DMS153 treated with DMSO at 0.1 percent for 48 hours (cell line): ENCODE measurements around the gene INKA1.
A peak's percentile ranks its signal among the peaks of the same experiment; 100 is the strongest.
"Not testable (repeated sequence)": the region's sequence is repeated elsewhere in the genome, so short reads cannot be mapped to it uniquely, and the experiment has no call there.

ENCODE experiments used
- DNase-seq: peaks from one replicate; lab custom pipeline; 2025; ENCODE audit not compliant: unreplicated experiment; lab: John Stamatoyannopoulos, UW

INKA1 gene

DNA sequence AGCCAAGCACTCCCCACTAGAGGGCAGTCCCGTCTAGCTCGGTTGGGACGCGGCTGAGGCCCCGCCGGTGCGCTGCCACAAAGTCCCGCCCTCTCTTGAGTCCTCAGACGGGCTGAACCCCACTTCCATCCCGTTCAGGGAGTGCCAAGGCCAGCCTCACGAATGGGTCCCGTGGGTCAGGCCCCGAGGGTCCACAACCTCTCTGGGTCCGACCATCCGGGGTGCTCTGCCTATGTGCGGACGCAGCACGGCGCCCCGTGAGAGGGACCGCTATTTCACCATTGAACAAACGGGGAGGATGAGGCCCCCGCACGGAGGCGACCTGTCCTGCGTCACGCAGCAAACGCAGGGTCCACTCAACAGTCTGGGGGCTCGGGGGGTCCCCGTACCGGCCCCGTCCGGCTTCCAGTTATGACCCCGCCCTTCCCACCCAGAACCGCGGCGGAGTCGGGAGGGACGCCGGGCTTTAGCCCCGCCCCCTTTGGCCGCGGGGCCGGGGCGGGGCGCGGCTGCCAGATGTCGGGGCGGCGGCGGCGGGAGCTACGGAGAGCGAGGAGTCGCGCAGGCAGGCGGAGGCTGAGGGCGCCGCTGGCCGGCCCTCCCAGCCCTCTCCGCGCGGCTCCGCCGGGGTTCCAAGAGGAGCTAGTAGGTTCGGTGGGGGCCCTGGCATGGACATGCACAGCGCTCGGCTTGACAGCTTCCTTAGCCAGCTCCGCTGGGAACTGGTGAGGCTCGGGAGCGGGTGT is at the start of gene INKA1:
TSS of gene INKA1 (plus strand) at position 543 of the 746 bp plus-strand sequence. CDS start at position 675, 132 bp downstream.
- DNase-seq, result peak; percentile 46

DNA sequence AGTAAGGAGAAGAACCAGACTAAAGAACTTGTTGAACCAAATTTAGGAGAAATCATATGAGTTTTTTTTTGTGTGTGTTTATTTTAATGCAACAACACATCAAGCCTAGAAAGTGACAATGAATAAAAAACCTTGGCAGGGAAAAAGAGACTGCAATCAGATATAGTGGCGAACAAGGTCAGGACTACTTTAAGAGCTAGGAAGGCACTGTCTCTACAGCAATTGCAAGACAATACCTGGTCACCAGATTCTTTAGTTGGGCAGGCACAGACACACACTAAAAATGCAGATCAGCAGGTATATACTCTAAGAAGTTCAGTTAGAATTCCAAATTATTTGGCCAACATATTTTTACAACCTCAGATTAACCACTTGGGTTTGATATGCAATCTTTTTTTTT is 48.5 kb upstream of the INKA1 start:
- no peak for DNase-seq

DNA sequence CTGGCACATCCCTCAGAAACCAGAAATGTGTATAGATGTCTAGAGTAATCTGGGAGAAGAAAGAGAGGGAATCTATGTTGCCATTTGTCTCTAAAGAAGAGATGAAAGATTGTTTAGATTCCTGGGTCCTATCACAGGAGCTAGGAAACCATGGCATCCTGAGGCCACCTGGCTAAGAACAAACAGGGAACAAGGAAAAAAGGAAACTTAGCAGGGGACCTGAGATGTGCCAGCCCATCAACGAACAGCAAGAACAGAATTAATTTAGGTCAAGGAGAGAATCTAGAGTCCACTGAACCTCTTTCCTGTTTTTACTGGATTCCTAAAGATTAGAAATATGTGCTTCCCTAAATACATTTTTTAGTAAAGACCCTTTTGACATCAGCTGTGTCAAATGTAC is 47.0 kb upstream of the INKA1 start:
- DNase-seq, result no peak

GRCh38 chr3:49757197-49757596 is 45.9 kb upstream of the INKA1 start:
- DNase-seq, result no peak

GRCh38 chr3:49759226-49759625 is 43.8 kb upstream of the INKA1 start:
- DNase-seq, result no peak

DNA sequence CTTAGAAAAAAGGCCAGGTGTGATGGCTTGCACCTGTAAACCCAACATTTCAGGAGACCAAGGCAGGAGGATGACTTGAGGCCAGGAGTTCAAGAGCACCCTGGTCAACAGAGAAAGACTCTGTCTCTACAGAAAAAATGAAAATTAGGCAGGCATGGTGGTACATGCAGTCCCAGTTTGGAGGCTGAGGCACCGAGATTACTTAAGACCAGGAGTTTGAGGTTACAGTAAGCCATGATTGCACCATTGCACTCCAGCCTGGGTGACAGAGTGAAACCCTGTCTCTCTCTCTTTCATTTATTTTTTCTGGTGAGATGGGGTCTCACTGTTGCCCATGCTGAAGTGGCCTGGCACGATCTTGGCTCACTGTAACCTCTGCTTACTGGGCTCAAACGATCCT is 41.4 kb upstream of the INKA1 start:
- DNase-seq, result no peak

DNA sequence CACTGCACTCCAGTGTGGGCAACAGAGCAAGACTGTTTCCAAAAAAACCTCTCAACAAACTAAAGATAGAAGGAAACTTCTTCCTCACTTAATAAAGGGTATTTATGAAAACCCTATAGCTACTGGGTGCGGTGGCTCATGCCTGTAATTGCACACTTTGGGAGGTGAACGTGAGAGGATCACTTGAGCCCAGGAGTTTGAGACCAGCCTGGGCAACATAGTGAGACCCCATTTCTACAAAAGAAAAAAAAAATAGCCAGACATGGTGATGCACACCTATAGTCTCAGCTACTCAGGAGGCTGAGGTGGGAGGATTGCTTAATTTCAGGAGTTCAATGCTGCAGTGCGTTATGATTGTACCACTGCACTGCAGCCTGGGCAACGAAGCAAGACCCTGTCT is 39.1 kb upstream of the INKA1 start:
- DNase-seq, result no peak

DNA sequence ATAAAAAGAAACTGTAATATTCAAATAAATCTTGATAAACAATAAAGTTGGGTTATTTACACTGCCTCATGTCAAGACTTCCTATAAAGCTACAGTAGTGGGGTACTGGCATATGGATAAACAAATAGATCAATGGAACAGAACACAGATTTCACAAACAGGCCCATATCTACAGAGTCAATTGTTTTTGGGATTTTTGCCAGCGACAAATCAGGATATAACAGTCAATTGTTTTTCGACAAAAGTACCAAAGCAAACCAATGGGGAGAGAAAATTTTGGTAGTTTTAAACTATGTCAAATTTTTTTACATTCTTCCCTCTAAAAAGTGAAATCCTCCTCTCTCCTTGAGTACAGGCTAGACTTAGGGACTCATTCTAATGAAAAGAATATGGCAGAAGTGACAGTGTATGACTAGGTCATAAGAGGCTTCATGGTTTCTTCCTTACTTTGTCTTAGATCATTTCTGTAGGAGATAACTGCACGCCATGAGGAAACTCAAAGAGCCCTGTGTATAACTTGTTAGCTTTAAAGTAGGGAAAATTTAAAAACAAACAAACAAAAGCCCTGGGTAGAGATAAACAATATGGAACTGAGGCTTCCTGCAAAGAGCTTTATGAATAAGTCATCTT is 33.7 kb upstream of the INKA1 start:
- DNase-seq, result no peak

GRCh38 chr3:49769926-49770325 is 33.1 kb upstream of the INKA1 start:
- no peak for DNase-seq

DNA sequence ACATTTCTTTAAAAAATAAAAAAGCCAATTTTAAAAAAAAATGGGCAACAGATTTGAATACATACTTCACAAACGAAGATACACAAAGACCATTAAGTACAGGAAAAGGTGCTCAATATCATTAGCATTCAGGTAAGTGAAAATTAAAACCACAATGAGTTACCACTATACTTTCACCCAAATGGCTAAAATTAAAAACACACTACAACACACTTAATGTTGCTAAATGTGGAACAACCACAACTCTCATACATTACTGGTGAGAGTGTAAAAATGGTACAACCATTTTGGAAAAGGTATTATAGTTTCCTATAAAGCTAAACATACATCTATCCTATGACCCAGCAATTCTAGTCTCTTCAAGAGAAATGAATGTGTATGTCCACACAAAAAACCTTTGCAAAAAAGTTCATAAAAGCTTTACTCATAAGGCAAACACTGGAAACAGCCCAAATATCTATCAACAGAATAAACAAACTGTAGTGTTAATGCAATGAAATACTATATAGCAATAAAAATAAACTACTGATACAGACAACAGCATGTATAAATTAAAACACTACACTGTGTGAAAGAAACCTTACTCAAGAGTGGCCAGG is 31.6 kb upstream of the INKA1 start:
- DNase-seq, result no peak

DNA sequence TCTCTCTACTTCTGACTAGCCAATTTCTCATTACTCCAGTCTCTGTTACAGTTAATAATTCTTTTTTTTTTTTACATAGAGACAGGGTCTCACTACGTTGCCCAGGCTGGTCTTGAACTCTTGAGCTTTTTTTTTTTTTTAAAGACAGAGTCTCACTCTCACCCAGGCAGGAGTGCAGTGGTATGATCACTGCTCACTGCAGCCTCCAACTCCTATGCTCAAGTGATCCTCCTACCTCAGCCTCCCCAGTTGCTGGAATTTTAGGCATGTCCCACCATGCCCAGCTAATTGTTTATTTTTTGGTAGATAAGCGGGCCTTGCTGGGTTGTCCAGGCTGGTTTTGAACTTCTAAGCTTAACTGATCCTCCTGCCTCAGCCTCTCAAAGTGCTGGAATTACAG is 30.4 kb upstream of the INKA1 start:
- no peak for DNase-seq

- DNase-seq, result no peak
These were observed 27.5 kb upstream of the INKA1 start for GRCh38 chr3:49775538-49775937.

GRCh38 chr3:49776101-49776500 is 27.0 kb upstream of the INKA1 start:
- not testable (repeated sequence) for DNase-seq

DNA sequence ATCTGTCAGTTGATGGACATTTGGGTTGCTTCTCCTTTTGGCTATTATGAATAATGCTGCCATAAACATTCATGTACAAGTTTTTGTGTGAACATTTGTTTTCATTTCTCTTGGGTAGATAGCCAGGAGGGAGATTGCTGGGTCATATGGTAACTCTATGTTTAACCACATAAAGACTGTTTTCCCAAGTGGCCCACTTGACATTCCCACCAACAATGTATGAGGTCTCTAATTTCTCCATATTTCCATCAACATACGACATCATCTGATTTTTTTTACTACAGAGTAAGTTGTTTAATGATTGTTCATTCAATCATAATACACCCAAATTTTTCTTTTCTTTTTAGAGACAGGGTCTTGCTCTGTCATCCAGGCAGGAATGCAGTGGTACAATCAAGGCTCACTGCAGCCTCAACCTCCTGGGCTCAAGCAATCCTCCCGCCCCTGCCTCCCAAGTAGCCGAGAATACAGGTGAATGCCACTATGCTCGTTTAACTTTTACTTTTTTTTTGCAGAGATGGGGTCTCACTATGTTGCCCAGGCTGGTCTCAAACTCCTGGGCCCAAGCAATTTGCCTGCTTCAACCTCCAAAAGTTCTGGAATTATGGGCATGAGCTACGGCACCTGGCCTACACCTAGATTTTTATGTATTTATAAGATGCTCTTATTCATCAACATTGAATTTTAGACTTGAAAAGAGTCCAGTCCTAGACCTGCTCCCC is 23.5 kb upstream of the INKA1 start:
- no peak for DNase-seq

GRCh38 chr3:49780080-49780974 is 22.7 kb upstream of the INKA1 start:
- DNase-seq, result no peak

- DNase-seq, result not testable (repeated sequence)
These were observed 22.1 kb upstream of the INKA1 start for GRCh38 chr3:49780975-49781365.

DNA sequence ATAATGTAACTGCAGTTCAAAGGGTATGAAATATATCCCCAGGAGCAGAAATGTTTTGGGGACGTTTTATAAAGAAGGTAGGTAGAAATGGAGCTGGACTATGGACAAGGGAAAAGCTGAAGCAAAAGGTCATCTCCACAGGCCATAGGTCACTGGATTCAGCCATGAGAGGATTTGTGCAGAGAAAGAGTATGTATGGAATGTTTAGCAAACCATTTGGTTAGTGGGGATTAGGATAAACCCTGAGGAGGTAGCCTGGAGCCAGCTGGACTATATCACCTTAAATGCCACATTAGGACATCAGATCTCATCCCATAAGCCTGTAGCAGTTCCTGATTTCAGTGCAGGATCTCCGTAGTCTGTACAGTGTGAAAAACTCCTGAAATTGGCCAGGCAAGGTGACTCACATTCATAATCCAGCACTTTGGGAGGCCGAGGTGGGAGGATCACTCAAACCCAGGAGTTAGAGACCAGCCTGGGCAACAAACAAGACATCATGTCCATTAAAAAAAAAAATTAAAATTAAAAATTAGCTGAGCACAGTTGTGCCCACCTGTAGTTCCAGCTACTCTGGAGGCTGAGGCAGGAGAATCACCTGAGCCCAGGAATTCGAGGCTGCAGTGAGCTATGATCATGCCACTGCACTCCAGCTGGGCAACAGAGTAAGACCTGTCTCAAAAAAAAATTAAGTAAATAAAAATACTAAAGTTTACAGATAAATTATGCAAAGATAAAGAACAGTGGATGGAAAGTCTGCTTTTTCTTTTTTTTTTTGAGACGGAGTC is 21.5 kb upstream of the INKA1 start:
- no peak for DNase-seq

DNA sequence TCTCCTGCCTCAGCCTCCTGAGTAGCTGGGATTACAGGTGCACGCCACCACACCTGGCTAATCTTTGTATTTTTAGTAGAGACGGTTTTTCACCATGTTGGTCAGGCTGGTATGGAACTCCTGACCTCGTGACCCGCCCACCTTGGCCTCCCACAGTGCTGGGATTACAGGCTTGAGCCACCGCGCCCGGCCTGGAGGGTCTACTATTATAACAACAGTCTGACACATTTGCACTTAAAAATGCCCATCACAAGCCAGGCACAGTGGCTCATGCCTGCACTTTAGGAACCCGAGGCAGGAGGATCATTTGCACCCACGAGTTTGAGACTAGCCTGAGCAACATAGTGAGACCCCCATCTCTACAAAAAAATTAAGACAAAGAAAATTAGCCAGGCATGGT is 20.8 kb upstream of the INKA1 start:
- not testable (repeated sequence) for DNase-seq

GRCh38 chr3:49785565-49786356 is 17.3 kb upstream of the INKA1 start:
- DNase-seq, result no peak
